WTC11 (cell line): ENCODE measurements around the gene CHTOP. TPM values are rescaled to one million over a fixed set of nuclear protein-coding genes. Genes with fewer than 3 reads are reported as not detected.

Experiments
- ATAC-seq: fragments of 200-7000 bp; cut with Tn5 transposase; 2 replicates; pipeline ENCODE4 v1.10.0; 2021; ENCODE audit warnings: mild to moderate bottlenecking, moderate library complexity
- CTCF ChIA-PET: fragments of 300-600 bp; sonication (Branson Sonifier 250); formaldehyde crosslinking; loops from one replicate; lab custom pipeline; 2021; ENCODE audit warnings: antibody characterized with exemption; lab: Charles Lee
- POLR2A ChIA-PET: fragments of 350-600 bp; sonication (Branson Sonifier 250); formaldehyde crosslinking; loops from one replicate; lab custom pipeline; 2021; ENCODE audit warnings: antibody characterized with exemption; lab: Charles Lee
- DNase-seq: peaks from one replicate; pipeline ENCODE4 v3.0.0; 2021; ENCODE audit warnings: low spot score
- H3K27ac Mint-ChIP-seq: 2 replicates; pipeline ENCODE4 v1.8.0; 2021; ENCODE audit warnings: mixed read lengths
- H3K27me3 Mint-ChIP-seq: 2 replicates; pipeline ENCODE4 v1.8.0; 2021; ENCODE audit warnings: low read depth, mild to moderate bottlenecking, moderate library complexity, mixed read lengths
- H3K36me3 Mint-ChIP-seq: 2 replicates; pipeline ENCODE4 v1.8.0; 2021; ENCODE audit warnings: mixed read lengths
- H3K4me1 Mint-ChIP-seq: 2 replicates; pipeline ENCODE4 v1.8.0; 2022; ENCODE audit warnings: mixed read lengths
- H3K4me3 Mint-ChIP-seq: 2 replicates; pipeline ENCODE4 v1.8.0; 2021; ENCODE audit warnings: mild to moderate bottlenecking, moderate library complexity, mixed read lengths
- H3K9me3 Mint-ChIP-seq: 2 replicates; pipeline ENCODE4 v1.8.0; 2021; ENCODE audit warnings: mixed read lengths
- CBFB ChIP-seq: sonication (generic); formaldehyde crosslinking; IDR thresholded peaks from 2 replicates; pipeline ENCODE4 v1.8.1; 2022; ENCODE audit warnings: mild to moderate bottlenecking, low read depth, missing genetic modification reagents
- CREM ChIP-seq: sonication (generic); formaldehyde crosslinking; IDR thresholded peaks from 2 replicates; pipeline ENCODE4 v1.8.1; 2022; ENCODE audit warnings: mild to moderate bottlenecking, missing genetic modification reagents, moderate library complexity
- FOXP1 ChIP-seq: sonication (generic); formaldehyde crosslinking; IDR thresholded peaks from 2 replicates; pipeline ENCODE4 v1.8.0; 2022; ENCODE audit warnings: missing genetic modification reagents, mild to moderate bottlenecking, moderate library complexity, borderline replicate concordance
- MYBL2 ChIP-seq: sonication (generic); formaldehyde crosslinking; IDR thresholded peaks from 2 replicates; pipeline ENCODE4 v1.8.1; 2023; ENCODE audit warnings: mild to moderate bottlenecking, moderate library complexity, missing genetic modification reagents
- NFYB ChIP-seq: sonication (generic); formaldehyde crosslinking; conservative IDR thresholded peaks from 2 replicates; pipeline ENCODE4 v1.8.0; 2022; ENCODE audit warnings: low read depth, missing genetic modification reagents
- NR1H2 ChIP-seq: sonication (generic); formaldehyde crosslinking; IDR thresholded peaks from 2 replicates; pipeline ENCODE4 v1.9.0; 2021; ENCODE audit warnings: mild to moderate bottlenecking, moderate library complexity, missing genetic modification reagents
- PRRX2 ChIP-seq: fragments of 250-450 bp; sonication (Bioruptor Pico); IDR thresholded peaks from 2 replicates; pipeline ENCODE4 v1.8.0; 2021; ENCODE audit warnings: mild to moderate bottlenecking
- SMAD4 ChIP-seq: sonication (generic); formaldehyde crosslinking; IDR thresholded peaks from 2 replicates; pipeline ENCODE4 v1.8.0; 2022; ENCODE audit warnings: mild to moderate bottlenecking, missing genetic modification reagents
- ZNF232 ChIP-seq: sonication (generic); formaldehyde crosslinking; IDR thresholded peaks from 2 replicates; pipeline ENCODE4 v1.8.0; 2022; ENCODE audit warnings: mild to moderate bottlenecking, missing genetic modification reagents
- total RNA-seq: library from RNA; stranded (reverse); gene quantifications from 3 replicates; pipeline ENCODE4 v1.2.3, GENCODE V29; 2021
- TF ChIP-seq, protein P1 (sequence below): fragments of 250-450 bp; sonication (Bioruptor Pico); IDR thresholded peaks from 2 replicates; pipeline ENCODE4 v1.9.0; 2021; ENCODE audit warnings: mild to moderate bottlenecking, borderline replicate concordance
- TF ChIP-seq, protein P2 (sequence below): sonication (generic); formaldehyde crosslinking; IDR thresholded peaks from 2 replicates; pipeline ENCODE4 v1.8.1; 2022; ENCODE audit warnings: low read depth, missing genetic modification reagents, borderline replicate concordance
- TF ChIP-seq, protein P3 (sequence below): sonication (generic); formaldehyde crosslinking; IDR thresholded peaks from 2 replicates; pipeline ENCODE4 v1.8.0; 2022; ENCODE audit warnings: mild to moderate bottlenecking, missing genetic modification reagents
- TF ChIP-seq, protein P4 (sequence below): sonication (generic); formaldehyde crosslinking; IDR thresholded peaks from 2 replicates; pipeline ENCODE4 v1.8.1; 2022; ENCODE audit warnings: missing genetic modification reagents, borderline replicate concordance
- TF ChIP-seq, protein P5 (sequence below): fragments of 250-450 bp; sonication (Bioruptor Pico); IDR thresholded peaks from 2 replicates; pipeline ENCODE4 v1.9.0; 2021; ENCODE audit warnings: moderate library complexity, mild to moderate bottlenecking, inconsistent platforms, borderline replicate concordance

Gene CHTOP
- total RNA-seq, 1 experiment from 2014 or later = 101 TPM

DNA sequence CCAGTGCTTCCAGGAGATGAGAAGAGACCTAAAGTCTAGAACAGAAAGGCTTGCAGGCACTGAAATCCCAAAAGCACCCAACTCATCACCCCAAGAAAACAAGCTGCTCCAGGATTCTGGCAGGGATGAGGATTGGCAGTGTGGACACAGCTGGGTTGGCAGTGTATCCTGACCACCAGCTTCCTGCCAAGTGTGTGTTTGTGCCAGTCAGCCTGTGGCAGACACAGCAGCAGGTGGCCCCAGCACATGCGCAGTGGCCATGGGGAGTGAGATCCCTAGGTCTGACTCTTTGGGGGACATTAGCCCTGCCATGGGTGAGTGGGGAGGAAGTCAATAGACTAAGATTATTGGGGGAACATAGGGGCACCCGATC lies 16.0 kb downstream of the CHTOP start (continued):
- TF ChIP-seq, protein P1, sequence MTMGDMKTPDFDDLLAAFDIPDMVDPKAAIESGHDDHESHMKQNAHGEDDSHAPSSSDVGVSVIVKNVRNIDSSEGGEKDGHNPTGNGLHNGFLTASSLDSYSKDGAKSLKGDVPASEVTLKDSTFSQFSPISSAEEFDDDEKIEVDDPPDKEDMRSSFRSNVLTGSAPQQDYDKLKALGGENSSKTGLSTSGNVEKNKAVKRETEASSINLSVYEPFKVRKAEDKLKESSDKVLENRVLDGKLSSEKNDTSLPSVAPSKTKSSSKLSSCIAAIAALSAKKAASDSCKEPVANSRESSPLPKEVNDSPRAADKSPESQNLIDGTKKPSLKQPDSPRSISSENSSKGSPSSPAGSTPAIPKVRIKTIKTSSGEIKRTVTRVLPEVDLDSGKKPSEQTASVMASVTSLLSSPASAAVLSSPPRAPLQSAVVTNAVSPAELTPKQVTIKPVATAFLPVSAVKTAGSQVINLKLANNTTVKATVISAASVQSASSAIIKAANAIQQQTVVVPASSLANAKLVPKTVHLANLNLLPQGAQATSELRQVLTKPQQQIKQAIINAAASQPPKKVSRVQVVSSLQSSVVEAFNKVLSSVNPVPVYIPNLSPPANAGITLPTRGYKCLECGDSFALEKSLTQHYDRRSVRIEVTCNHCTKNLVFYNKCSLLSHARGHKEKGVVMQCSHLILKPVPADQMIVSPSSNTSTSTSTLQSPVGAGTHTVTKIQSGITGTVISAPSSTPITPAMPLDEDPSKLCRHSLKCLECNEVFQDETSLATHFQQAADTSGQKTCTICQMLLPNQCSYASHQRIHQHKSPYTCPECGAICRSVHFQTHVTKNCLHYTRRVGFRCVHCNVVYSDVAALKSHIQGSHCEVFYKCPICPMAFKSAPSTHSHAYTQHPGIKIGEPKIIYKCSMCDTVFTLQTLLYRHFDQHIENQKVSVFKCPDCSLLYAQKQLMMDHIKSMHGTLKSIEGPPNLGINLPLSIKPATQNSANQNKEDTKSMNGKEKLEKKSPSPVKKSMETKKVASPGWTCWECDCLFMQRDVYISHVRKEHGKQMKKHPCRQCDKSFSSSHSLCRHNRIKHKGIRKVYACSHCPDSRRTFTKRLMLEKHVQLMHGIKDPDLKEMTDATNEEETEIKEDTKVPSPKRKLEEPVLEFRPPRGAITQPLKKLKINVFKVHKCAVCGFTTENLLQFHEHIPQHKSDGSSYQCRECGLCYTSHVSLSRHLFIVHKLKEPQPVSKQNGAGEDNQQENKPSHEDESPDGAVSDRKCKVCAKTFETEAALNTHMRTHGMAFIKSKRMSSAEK (CRISPR knock-in tag) = no peak
- TF ChIP-seq FOXP1 (CRISPR knock-in tag) (no peak), CBFB (CRISPR knock-in tag) (no peak)

DNA sequence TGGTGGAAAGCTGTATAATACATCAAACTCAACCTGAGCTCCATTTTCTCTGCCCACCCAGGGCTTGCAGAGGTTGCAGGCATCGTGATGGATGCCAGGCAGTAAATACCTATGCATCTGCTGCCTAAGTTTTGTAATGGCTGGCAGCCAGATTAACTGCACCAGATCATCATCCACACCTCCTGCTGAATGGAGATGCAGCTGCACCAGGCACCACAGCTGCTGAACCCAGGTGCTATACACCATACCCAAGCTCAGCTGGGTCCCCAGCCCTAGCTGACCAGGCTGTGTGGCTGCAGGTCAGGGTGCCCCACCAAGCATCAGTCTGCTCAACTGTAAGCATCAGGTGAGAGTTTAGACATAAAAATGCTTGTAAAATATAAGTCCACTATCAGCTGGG lies 17.9 kb downstream of the CHTOP start:
- no peaks in the 10 kb centered on the region for H3K36me3 Mint-ChIP-seq

DNA sequence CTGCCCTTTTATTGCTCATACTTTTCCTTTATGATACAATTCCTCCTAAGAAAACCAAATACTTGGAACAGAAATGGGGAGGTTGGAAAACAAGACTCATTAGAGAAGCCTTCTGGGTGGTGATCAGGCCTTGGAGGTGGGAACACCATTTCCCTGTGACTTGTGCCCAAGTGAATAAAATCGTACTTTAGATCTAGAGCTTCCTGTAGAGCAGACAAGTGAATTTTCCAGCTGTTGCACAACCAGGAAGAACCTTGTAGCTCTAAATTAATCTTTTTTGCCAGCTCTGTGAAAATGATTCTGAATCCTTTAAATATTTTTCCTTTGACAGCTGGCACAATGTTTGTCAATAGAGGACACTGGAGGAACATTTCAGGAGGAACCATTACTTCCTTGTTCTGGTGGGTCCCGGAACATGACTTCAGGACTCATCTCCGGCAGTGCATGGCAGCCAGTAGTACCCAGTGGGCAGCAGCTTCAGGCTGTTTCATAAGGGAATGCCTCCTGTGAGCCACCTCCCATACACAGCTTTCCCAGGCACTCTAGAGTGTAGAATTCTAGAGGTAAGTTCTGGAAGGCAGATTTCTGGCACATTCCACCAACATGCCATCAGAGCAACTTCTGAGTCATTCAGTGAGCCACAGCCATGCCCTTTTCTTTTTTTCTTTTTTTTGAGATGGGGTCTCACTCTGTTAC lies 19.1 kb downstream of the CHTOP start:
- ChIA-PET CTCF (interaction anchor here (1.2 kb wide), 1 partner anchor 26 kb away, joined by 4 read pairs; the partner anchor contains the start of gene S100A13), POLR2A (no interaction called here)
- Mint-ChIP-seq H3K27ac (peak overlapping the region; percentile 56; the same call in 1 of the 2 replicates), H3K36me3 (no peaks in the 10 kb centered on the region), H3K4me3 (no peak overlapping the region), H3K4me1 (peaks cover under 1% of the 10 kb centered on the region; the same call in 1 of the 2 replicates), H3K9me3 (no peaks in the 10 kb centered on the region), H3K27me3 (peaks cover 2% of the 10 kb centered on the region; the same call in 1 of the 2 replicates)
- no peak for ATAC-seq
- no peak for DNase-seq
- TF ChIP-seq, protein P2, sequence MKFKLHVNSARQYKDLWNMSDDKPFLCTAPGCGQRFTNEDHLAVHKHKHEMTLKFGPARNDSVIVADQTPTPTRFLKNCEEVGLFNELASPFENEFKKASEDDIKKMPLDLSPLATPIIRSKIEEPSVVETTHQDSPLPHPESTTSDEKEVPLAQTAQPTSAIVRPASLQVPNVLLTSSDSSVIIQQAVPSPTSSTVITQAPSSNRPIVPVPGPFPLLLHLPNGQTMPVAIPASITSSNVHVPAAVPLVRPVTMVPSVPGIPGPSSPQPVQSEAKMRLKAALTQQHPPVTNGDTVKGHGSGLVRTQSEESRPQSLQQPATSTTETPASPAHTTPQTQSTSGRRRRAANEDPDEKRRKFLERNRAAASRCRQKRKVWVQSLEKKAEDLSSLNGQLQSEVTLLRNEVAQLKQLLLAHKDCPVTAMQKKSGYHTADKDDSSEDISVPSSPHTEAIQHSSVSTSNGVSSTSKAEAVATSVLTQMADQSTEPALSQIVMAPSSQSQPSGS (CRISPR knock-in tag) = no peak
- TF ChIP-seq CREM (CRISPR knock-in tag) (no peak), ZNF232 (no peak), MYBL2 (CRISPR knock-in tag) (no peak), SMAD4 (CRISPR knock-in tag) (no peak)
- TF ChIP-seq, protein P3, sequence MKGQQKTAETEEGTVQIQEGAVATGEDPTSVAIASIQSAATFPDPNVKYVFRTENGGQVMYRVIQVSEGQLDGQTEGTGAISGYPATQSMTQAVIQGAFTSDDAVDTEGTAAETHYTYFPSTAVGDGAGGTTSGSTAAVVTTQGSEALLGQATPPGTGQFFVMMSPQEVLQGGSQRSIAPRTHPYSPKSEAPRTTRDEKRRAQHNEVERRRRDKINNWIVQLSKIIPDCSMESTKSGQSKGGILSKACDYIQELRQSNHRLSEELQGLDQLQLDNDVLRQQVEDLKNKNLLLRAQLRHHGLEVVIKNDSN (CRISPR knock-in tag) = no peak

More for the DNA sequence above, 17.9 kb downstream of the CHTOP start:
- Mint-ChIP-seq H3K27me3 (peaks cover 2% of the 10 kb centered on the region; the same call in 1 of the 2 replicates), H3K4me3 (no peak overlapping the region), H3K9me3 (no peaks in the 10 kb centered on the region), H3K27ac (no peak overlapping the region), H3K4me1 (peaks cover 5% of the 10 kb centered on the region)
- CTCF ChIA-PET = interaction anchor here (0.6 to 1.4 kb wide), 5 partner anchors 24 to 141 kb away, joined by 3 to 4 read pairs (median 3); partner anchors contain the start of gene S100A13
- TF ChIP-seq PRRX2 = no peak
- TF ChIP-seq NR1H2 (CRISPR knock-in tag) = no peak
- TF ChIP-seq, protein P4, sequence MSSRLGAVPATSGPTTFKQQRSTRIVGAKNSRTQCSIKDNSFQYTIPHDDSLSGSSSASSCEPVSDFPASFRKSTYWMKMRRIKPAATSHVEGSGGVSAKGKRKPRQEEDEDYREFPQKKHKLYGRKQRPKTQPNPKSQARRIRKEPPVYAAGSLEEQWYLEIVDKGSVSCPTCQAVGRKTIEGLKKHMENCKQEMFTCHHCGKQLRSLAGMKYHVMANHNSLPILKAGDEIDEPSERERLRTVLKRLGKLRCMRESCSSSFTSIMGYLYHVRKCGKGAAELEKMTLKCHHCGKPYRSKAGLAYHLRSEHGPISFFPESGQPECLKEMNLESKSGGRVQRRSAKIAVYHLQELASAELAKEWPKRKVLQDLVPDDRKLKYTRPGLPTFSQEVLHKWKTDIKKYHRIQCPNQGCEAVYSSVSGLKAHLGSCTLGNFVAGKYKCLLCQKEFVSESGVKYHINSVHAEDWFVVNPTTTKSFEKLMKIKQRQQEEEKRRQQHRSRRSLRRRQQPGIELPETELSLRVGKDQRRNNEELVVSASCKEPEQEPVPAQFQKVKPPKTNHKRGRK (CRISPR knock-in tag) = no peak
- TF ChIP-seq, protein P5, sequence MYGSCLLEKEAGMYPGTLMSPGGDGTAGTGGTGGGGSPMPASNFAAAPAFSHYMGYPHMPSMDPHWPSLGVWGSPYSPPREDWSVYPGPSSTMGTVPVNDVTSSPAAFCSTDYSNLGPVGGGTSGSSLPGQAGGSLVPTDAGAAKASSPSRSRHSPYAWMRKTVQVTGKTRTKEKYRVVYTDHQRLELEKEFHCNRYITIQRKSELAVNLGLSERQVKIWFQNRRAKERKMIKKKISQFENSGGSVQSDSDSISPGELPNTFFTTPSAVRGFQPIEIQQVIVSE (CRISPR knock-in tag) = no peak
- TF ChIP-seq NFYB = no peak
- no peak for ATAC-seq
- POLR2A ChIA-PET = interaction anchor here (0.6 to 1.0 kb wide), 2 partner anchors 8 to 32 kb away, joined by 3 to 4 read pairs; no protein-coding TSS in a partner anchor
- DNase-seq = no peak
